Fibroblast of pulmonary artery (primary cell): ENCODE measurements around the gene SURF2.
"Not testable (repeated sequence)": the region's sequence is repeated elsewhere in the genome, so short reads cannot be mapped to it uniquely, and the experiment has no call there.

Experiments
- DNase-seq: peaks from one replicate; pipeline ENCODE4 v3.0.0-alpha.2; 2010; ENCODE audit warnings: low read depth
- H3K4me3 ChIP-seq: replicated peaks from 2 replicates; pipeline ENCODE4 v1.5.1; 2011; ENCODE audit warnings: low read depth, mild to moderate bottlenecking, control low read depth, low read length, moderate library complexity
- TF ChIP-seq, protein P1 (sequence below): IDR thresholded peaks from 2 replicates; pipeline ENCODE4 v1.5.1; 2011; ENCODE audit warnings: mild to moderate bottlenecking, control low read depth, low read length, inconsistent platforms; ENCODE audit errors: missing control alignments

Gene SURF2

GRCh38 chr9:133322701-133323100 is 33.6 kb upstream of the SURF2 start:
- TF ChIP-seq, protein P1, sequence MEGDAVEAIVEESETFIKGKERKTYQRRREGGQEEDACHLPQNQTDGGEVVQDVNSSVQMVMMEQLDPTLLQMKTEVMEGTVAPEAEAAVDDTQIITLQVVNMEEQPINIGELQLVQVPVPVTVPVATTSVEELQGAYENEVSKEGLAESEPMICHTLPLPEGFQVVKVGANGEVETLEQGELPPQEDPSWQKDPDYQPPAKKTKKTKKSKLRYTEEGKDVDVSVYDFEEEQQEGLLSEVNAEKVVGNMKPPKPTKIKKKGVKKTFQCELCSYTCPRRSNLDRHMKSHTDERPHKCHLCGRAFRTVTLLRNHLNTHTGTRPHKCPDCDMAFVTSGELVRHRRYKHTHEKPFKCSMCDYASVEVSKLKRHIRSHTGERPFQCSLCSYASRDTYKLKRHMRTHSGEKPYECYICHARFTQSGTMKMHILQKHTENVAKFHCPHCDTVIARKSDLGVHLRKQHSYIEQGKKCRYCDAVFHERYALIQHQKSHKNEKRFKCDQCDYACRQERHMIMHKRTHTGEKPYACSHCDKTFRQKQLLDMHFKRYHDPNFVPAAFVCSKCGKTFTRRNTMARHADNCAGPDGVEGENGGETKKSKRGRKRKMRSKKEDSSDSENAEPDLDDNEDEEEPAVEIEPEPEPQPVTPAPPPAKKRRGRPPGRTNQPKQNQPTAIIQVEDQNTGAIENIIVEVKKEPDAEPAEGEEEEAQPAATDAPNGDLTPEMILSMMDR: no peak
- DNase-seq: no peak

GRCh38 chr9:133323211-133323610 is 33.1 kb upstream of the SURF2 start:
- DNase-seq: no peak
- TF ChIP-seq, protein P1: no peak
- H3K4me3 ChIP-seq: no peak overlapping the region

More at GRCh38 chr9:133322701-133323100, 33.6 kb upstream of the SURF2 start:
- no peak overlapping the region for H3K4me3 ChIP-seq

DNA sequence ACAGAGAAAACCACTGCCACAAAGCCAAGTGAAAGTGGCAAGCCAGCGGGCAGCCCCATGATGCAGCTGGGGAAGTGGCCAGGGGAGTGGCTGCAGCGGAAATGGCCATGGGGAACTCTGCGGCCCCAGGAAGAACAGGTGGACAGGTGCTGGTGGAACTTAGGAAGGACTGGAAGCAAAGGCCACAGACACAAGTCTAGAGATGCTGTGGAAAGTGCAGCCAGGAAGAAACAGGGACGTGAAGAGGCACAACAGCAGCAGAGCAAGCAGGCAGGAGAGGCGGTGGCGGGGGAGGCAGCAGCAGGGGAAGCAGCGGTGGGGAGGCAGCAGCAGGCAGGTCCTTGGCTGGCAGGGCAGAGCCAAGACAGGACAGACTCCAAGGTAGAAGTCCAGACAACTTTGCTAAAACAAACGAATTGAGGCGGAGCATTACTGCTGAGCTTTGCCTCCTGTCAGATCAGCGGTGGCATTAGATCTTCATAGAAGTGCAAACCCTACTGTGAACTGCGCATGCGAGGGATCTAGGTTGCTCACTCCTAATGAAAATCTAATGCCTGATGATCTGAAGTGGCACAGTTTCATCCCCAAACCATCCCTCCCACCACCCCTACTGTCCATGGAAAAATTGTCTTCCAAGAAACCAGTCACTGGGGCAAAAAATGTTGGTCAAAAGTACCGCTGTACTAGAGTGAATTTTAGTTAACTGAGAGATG is 32.2 kb upstream of the SURF2 start:
- TF ChIP-seq, protein P1: no peak
- DNase-seq: no peak
- H3K4me3 ChIP-seq: no peak overlapping the region

DNA sequence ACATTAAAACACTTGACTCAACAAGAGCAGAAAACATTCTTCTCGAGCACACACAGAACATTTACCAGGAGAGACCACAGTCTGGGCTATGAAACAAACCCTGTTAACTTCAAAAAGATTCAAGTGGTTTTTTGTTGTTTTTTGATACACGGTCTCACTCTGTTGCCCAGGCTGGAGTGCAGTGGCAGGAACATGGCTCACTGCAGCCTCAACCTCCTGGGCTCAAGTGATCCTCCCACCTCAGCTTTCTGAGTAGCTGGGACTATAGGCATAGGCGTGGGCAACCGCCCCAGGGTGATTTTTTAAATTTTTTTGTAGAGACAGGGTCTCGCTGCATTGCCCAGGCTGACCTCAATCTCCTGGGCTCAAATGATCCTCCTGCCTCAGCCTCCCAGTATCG is 29.3 kb upstream of the SURF2 start:
- H3K4me3 ChIP-seq, DNase-seq: not testable (repeated sequence)

GRCh38 chr9:133327834-133328484 is 28.4 kb upstream of the SURF2 start:
- H3K4me3 ChIP-seq: no peak overlapping the region
- TF ChIP-seq, protein P1: no peak
- DNase-seq: no peak

GRCh38 chr9:133329306-133330156 is 26.8 kb upstream of the SURF2 start:
- DNase-seq: peak; percentile 36
- not testable (repeated sequence) for H3K4me3 ChIP-seq
- TF ChIP-seq, protein P1: peak; percentile 50

- TF ChIP-seq, protein P1: no peak
- no peak for DNase-seq
- no peak overlapping the region for H3K4me3 ChIP-seq
These were observed 25.1 kb upstream of the SURF2 start for GRCh38 chr9:133331221-133331620.
